ENCODE data around the gene SLCO6A1. TPM values are rescaled to one million over a fixed set of nuclear protein-coding genes. Genes with fewer than 3 reads are reported as not detected.
"Not testable (repeated sequence)": the region's sequence is repeated elsewhere in the genome, so short reads cannot be mapped to it uniquely, and the experiment has no call there.

Gene SLCO6A1
- total RNA-seq, 1 donor from 2014 or later: 0.52 TPM

DNA sequence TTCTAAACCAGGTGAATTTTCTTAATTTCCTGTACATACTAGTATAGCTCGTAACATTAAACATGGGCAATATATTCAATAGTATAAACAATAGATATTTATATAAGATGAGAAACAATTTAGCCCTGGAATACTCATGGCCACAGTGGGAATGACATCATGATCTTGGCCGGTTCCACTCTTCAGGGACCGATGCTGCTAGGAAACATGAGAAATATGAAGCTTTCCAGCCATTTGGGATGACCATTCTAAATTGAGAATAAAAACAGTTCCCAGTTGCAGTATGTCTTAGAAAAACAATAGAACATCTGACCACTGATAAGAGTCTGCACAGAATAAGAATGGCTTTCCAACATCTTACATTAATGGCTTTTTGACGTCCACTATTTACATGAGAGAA lies 33.3 kb upstream of the SLCO6A1 start:
- Histone ChIP-seq H3K4me3 (ENCODE audit: low read length in 3 of 3) (no peak overlapping the region), H3K4me1 (ENCODE audit: control insufficient read depth in 3 of 3, insufficient read depth in 3 of 3, low read length in 3 of 3) (no peaks in the 10 kb centered on the region), H3K9ac (ENCODE audit: low read depth in 1 of 3, low read length in 3 of 3) (no peak overlapping the region), H3K27me3 (ENCODE audit: control insufficient read depth in 3 of 3, insufficient read depth in 3 of 3, low read length in 3 of 3) (no peaks in the 10 kb centered on the region), H3K9me3 (ENCODE audit: control insufficient read depth in 3 of 3, low read length in 3 of 3) (no peaks in the 10 kb centered on the region), H3K27ac (ENCODE audit: low read depth, low read length) (no peak overlapping the region), H3K36me3 (ENCODE audit: control insufficient read depth in 3 of 3, insufficient read depth in 3 of 3, low read length in 3 of 3) (no peaks in the 10 kb centered on the region)

DNA sequence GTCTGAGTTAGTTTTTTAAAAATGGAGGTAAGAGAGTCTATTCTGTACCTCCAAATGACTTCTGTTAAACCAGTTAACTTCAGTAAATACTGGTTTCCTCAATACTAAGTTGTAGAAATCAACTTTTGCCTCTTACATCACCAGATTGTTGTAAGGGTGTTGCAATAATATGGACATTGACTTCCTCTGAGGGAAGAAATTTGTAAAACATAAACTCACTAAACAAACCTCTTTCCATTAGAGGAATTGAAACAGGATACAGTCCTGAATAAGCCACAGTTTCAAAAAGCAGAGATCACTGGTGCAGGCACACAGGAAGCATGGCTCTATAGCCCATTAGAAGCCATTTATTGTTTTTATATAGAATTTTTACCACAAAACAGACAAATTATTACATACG lies 32.7 kb upstream of the SLCO6A1 start:
- no peaks in the 10 kb centered on the region for H3K4me1 ChIP-seq (ENCODE audit: control insufficient read depth in 3 of 3, insufficient read depth in 3 of 3, low read length in 3 of 3)
- H3K4me3 ChIP-seq (ENCODE audit: low read length in 3 of 3): no peak overlapping the region
- no peaks in the 10 kb centered on the region for H3K27me3 ChIP-seq (ENCODE audit: control insufficient read depth in 3 of 3, insufficient read depth in 3 of 3, low read length in 3 of 3)
- H3K9ac ChIP-seq (ENCODE audit: low read depth in 1 of 3, low read length in 3 of 3): no peak overlapping the region
- H3K27ac ChIP-seq (ENCODE audit: low read depth, low read length): no peak overlapping the region
- no peaks in the 10 kb centered on the region for H3K36me3 ChIP-seq (ENCODE audit: control insufficient read depth in 3 of 3, insufficient read depth in 3 of 3, low read length in 3 of 3)
- H3K9me3 ChIP-seq (ENCODE audit: control insufficient read depth in 3 of 3, low read length in 3 of 3): no peaks in the 10 kb centered on the region

DNA sequence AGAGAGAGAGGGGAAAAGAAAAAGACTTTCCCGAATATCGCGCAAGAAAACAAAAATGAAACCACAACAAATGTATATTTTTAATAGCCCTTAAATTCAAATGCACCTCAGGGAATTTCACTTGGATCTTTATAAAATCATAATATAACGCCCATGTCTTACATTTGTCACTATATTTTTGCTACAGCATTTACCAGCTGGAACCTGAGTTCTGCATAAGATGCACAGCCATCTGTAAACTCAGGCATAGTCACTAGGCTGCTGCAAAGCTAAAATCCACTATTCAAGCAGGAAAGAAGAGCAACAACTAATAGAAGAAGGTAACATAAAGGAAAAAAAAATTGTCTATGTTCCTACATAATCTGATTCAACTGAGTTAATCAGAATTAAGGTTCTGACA lies 30.6 kb upstream of the SLCO6A1 start:
- H3K36me3 ChIP-seq (ENCODE audit: control insufficient read depth in 3 of 3, insufficient read depth in 3 of 3, low read length in 3 of 3): no peaks in the 10 kb centered on the region
- H3K27me3 ChIP-seq (ENCODE audit: control insufficient read depth in 3 of 3, insufficient read depth in 3 of 3, low read length in 3 of 3): no peaks in the 10 kb centered on the region
- H3K9ac ChIP-seq (ENCODE audit: low read depth in 1 of 3, low read length in 3 of 3): no peak overlapping the region
- no peaks in the 10 kb centered on the region for H3K4me1 ChIP-seq (ENCODE audit: control insufficient read depth in 3 of 3, insufficient read depth in 3 of 3, low read length in 3 of 3)
- H3K27ac ChIP-seq (ENCODE audit: low read depth, low read length): no peak overlapping the region
- no peak overlapping the region for H3K4me3 ChIP-seq (ENCODE audit: low read length in 3 of 3)
- H3K9me3 ChIP-seq (ENCODE audit: control insufficient read depth in 3 of 3, low read length in 3 of 3): no peaks in the 10 kb centered on the region

DNA sequence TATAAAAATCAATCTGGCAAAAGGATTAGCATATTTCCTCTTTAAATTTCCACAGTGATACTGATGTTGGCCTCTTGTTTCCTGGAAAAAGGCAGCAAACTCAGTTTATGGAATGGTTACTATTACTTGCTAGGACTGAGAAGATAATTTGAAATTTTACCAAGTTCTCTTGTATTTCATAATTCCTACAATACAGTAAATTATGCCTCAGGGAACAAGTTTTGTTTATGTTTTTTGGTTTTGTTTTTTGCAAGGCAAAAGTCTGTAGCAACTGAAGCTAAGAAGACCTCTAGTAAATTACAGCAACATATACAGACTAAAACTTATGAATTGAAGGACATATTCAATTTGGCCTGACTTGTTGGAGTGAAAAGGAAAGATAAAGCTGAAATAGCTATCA lies 30.2 kb upstream of the SLCO6A1 start:
- Histone ChIP-seq H3K4me1 (ENCODE audit: control insufficient read depth in 3 of 3, insufficient read depth in 3 of 3, low read length in 3 of 3) (no peaks in the 10 kb centered on the region), H3K36me3 (ENCODE audit: control insufficient read depth in 3 of 3, insufficient read depth in 3 of 3, low read length in 3 of 3) (no peaks in the 10 kb centered on the region), H3K9ac (ENCODE audit: low read depth in 1 of 3, low read length in 3 of 3) (no peak overlapping the region), H3K27ac (ENCODE audit: low read depth, low read length) (no peak overlapping the region), H3K4me3 (ENCODE audit: low read length in 3 of 3) (no peak overlapping the region), H3K9me3 (ENCODE audit: control insufficient read depth in 3 of 3, low read length in 3 of 3) (no peaks in the 10 kb centered on the region), H3K27me3 (ENCODE audit: control insufficient read depth in 3 of 3, insufficient read depth in 3 of 3, low read length in 3 of 3) (no peaks in the 10 kb centered on the region)

DNA sequence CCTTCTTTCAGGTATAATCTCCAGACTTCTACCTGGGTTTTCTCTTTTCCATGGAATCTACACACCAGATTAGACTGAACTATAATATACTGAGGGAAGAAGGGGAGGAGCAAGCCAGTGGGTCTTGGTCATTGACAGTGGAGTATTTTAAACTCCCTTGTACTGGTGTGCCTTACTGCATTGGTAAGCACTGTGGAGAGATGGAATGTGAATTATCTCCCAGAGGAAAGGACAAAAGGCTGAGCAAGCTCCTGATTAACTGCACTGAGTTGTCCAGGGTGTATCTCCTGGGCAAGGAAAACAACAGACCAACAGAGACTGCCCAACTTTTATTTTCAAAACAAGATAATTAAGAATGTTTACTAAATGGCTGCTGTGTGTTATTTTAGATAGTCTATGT lies 29.8 kb upstream of the SLCO6A1 start:
- H3K9ac ChIP-seq (ENCODE audit: low read depth in 1 of 3, low read length in 3 of 3): no peak overlapping the region
- no peaks in the 10 kb centered on the region for H3K9me3 ChIP-seq (ENCODE audit: control insufficient read depth in 3 of 3, low read length in 3 of 3)
- H3K36me3 ChIP-seq (ENCODE audit: control insufficient read depth in 3 of 3, insufficient read depth in 3 of 3, low read length in 3 of 3): no peaks in the 10 kb centered on the region
- H3K27ac ChIP-seq (ENCODE audit: low read depth, low read length): no peak overlapping the region
- H3K4me1 ChIP-seq (ENCODE audit: control insufficient read depth in 3 of 3, insufficient read depth in 3 of 3, low read length in 3 of 3): no peaks in the 10 kb centered on the region
- no peaks in the 10 kb centered on the region for H3K27me3 ChIP-seq (ENCODE audit: control insufficient read depth in 3 of 3, insufficient read depth in 3 of 3, low read length in 3 of 3)
- no peak overlapping the region for H3K4me3 ChIP-seq (ENCODE audit: low read length in 3 of 3)

DNA sequence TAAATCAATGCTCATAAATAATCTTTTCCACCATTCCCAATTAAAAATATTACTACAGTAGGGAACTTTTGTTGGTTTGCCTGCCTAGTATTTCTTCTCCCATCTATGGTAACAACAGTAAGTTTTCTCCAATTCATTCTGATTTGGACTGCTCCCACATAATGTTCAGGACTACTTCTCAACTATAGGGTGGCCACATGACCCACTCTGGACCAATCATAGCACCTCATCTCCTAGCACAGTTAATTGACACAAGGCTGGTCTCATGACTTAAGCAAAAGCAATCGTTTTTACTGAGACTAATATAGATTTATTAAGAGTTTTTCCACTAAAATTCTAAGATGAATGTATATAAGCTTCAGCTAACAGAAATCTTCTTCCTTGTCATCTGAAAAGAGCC lies 28.7 kb upstream of the SLCO6A1 start:
- no peaks in the 10 kb centered on the region for H3K9me3 ChIP-seq (ENCODE audit: control insufficient read depth in 3 of 3, low read length in 3 of 3)
- H3K27me3 ChIP-seq (ENCODE audit: control insufficient read depth in 3 of 3, insufficient read depth in 3 of 3, low read length in 3 of 3): no peaks in the 10 kb centered on the region
- H3K4me1 ChIP-seq (ENCODE audit: control insufficient read depth in 3 of 3, insufficient read depth in 3 of 3, low read length in 3 of 3): no peaks in the 10 kb centered on the region
- H3K4me3 ChIP-seq (ENCODE audit: low read length in 3 of 3): no peak overlapping the region
- H3K36me3 ChIP-seq (ENCODE audit: control insufficient read depth in 3 of 3, insufficient read depth in 3 of 3, low read length in 3 of 3): no peaks in the 10 kb centered on the region
- H3K27ac ChIP-seq (ENCODE audit: low read depth, low read length): no peak overlapping the region
- H3K9ac ChIP-seq (ENCODE audit: low read depth in 1 of 3, low read length in 3 of 3): no peak overlapping the region

DNA sequence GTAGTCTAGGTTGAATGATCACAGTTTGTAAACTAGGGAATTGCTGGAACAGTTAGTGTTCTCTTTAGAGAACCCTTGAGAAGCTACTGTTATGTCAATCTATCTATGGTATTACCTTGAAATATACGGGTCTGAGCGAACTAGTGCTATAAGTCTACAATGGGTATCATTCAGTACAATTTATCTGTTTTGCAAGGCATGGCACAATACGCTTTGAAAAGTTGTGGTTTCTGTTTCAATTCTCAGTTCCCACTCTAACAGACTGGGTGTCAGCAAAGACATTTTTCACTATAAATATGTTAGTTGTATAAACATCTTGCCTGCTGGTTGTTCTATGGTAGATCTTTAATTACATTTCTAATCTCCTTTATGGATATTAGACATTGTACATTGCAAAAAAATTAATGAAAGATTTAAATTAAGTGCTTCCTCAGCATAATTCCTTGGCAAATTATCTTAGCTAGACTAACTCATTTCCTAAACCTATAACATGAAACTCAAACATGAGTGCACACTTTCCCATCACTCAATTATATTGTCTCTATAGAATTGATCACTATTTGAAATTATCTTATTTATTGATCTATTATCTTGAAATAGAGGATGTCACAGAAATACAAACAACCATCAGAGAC lies 24.9 kb upstream of the SLCO6A1 start:
- H3K9ac ChIP-seq (ENCODE audit: low read depth in 1 of 3, low read length in 3 of 3): no peak overlapping the region
- H3K36me3 ChIP-seq (ENCODE audit: control insufficient read depth in 3 of 3, insufficient read depth in 3 of 3, low read length in 3 of 3): no peaks in the 10 kb centered on the region
- no peak overlapping the region for H3K4me3 ChIP-seq (ENCODE audit: low read length in 3 of 3)
- no peak overlapping the region for H3K27ac ChIP-seq (ENCODE audit: low read depth, low read length)
- no peaks in the 10 kb centered on the region for H3K4me1 ChIP-seq (ENCODE audit: control insufficient read depth in 3 of 3, insufficient read depth in 3 of 3, low read length in 3 of 3)
- no peaks in the 10 kb centered on the region for H3K27me3 ChIP-seq (ENCODE audit: control insufficient read depth in 3 of 3, insufficient read depth in 3 of 3, low read length in 3 of 3)
- no peaks in the 10 kb centered on the region for H3K9me3 ChIP-seq (ENCODE audit: control insufficient read depth in 3 of 3, low read length in 3 of 3)

DNA sequence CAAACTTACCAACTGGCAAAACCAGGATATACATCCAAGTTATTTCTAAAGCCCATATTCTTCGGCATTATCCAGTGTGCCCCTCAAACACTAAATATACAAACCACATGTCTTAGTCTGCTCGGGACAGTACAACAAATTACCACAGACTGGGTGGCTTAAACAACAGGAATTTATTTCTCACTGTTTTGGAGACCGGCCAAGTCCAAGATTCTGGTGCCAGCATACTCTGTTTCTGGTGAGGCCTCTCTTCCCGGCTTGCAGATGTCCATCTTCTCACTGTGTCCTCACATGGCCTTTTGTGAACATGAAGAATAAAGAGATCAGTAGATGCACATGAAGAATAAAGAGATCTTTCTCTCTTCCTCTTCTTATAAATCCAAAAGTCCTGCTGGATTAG lies 12.9 kb upstream of the SLCO6A1 start:
- H3K27me3 ChIP-seq (ENCODE audit: control insufficient read depth in 3 of 3, insufficient read depth in 3 of 3, low read length in 3 of 3): no peaks in the 10 kb centered on the region

DNA sequence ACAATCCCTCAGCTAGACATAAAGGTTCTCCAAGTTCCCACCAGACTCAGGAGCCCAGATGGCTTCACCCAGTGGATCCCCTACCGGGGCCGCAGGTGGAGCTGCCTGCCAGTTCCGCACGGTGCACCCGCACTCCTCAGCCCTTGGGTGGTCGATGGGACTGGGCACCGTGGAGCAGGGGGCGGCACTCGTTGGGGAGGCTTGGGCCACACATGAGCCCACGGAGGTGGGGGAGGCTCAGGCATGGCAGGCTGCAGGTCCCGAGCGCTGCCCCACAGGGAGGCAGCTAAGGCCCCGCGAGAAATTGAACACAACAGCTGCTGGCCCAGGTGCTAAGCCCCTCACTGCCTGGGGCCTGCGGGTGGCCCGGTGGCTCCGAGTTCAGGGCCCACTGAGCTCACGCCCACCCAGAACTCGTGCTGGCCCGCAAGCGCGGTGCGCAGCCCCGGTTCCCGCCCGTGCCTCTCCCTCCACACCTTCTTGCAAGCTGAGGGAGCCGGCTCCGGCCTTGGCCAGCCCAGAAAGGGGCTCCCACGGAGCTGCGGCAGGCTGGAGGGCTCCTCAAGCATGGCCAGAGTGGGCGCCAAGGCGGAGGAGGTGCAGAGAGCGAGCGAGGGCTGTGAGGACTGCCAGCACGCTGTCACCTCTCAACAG lies 7.4 kb downstream of the SLCO6A1 start:
- H3K36me3 ChIP-seq (ENCODE audit: control insufficient read depth in 3 of 3, insufficient read depth in 3 of 3, low read length in 3 of 3); H3K4me3 ChIP-seq (ENCODE audit: low read length in 3 of 3); H3K9me3 ChIP-seq (ENCODE audit: control insufficient read depth in 3 of 3, low read length in 3 of 3); H3K27ac ChIP-seq (ENCODE audit: low read depth, low read length); H3K9ac ChIP-seq (ENCODE audit: low read depth in 1 of 3, low read length in 3 of 3); H3K27me3 ChIP-seq (ENCODE audit: control insufficient read depth in 3 of 3, insufficient read depth in 3 of 3, low read length in 3 of 3); H3K4me1 ChIP-seq (ENCODE audit: control insufficient read depth in 3 of 3, insufficient read depth in 3 of 3, low read length in 3 of 3): not testable (repeated sequence)

More for the DNA sequence above, 12.9 kb upstream of the SLCO6A1 start:
- Histone ChIP-seq H3K4me1 (ENCODE audit: control insufficient read depth in 3 of 3, insufficient read depth in 3 of 3, low read length in 3 of 3) (no peaks in the 10 kb centered on the region), H3K9ac (ENCODE audit: low read depth in 1 of 3, low read length in 3 of 3) (no peak overlapping the region), H3K27ac (ENCODE audit: low read depth, low read length) (no peak overlapping the region), H3K4me3 (ENCODE audit: low read length in 3 of 3) (no peak overlapping the region), H3K36me3 (ENCODE audit: control insufficient read depth in 3 of 3, insufficient read depth in 3 of 3, low read length in 3 of 3) (no peaks in the 10 kb centered on the region), H3K9me3 (ENCODE audit: control insufficient read depth in 3 of 3, low read length in 3 of 3) (no peaks in the 10 kb centered on the region)

DNA sequence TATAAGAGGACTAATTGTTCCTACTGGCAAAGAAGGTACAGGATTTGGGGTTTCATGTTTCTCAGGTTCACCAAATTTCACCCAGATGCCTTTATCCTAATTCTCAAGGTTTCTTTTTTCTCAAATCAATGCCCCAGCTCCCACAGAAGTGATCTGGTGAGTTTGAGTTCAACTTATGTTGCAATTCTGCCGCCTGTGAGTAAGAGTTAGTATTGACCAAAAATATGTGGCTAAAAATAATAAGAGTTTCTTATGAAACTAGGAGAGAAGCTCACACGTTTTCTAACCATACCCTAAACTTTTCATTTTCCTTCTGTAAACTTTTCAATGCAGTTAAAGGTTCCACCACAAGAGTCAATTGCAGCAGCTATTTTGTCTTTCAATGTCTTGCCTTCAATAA lies 15.1 kb downstream of the SLCO6A1 start:
- Histone ChIP-seq H3K4me3 (ENCODE audit: low read length in 3 of 3) (no peak overlapping the region), H3K36me3 (ENCODE audit: control insufficient read depth in 3 of 3, insufficient read depth in 3 of 3, low read length in 3 of 3) (no peaks in the 10 kb centered on the region), H3K27ac (ENCODE audit: low read depth, low read length) (no peak overlapping the region), H3K27me3 (ENCODE audit: control insufficient read depth in 3 of 3, insufficient read depth in 3 of 3, low read length in 3 of 3) (no peaks in the 10 kb centered on the region), H3K9ac (ENCODE audit: low read depth in 1 of 3, low read length in 3 of 3) (no peak overlapping the region), H3K4me1 (ENCODE audit: control insufficient read depth in 3 of 3, insufficient read depth in 3 of 3, low read length in 3 of 3) (no peaks in the 10 kb centered on the region), H3K9me3 (ENCODE audit: control insufficient read depth in 3 of 3, low read length in 3 of 3) (no peaks in the 10 kb centered on the region)

Data from skeletal muscle tissue (tissue), 4 donors.